Measurements from ENCODE around the gene ZYG11B.
"Not testable (repeated sequence)": the region's sequence is repeated elsewhere in the genome, so short reads cannot be mapped to it uniquely, and the experiment has no call there.

Gene ZYG11B

GRCh38 chr1:52792036-52792435, 65.8 kb downstream of the ZYG11B start:
- Histone ChIP-seq H3K27ac (no peak overlapping the region), H3K4me3 (no peak overlapping the region)
- no peak for DNase-seq (ENCODE audit: low spot score)
- TF ChIP-seq CTCF (IDR thresholded peaks at IDR 0.05) = no peak

DNA sequence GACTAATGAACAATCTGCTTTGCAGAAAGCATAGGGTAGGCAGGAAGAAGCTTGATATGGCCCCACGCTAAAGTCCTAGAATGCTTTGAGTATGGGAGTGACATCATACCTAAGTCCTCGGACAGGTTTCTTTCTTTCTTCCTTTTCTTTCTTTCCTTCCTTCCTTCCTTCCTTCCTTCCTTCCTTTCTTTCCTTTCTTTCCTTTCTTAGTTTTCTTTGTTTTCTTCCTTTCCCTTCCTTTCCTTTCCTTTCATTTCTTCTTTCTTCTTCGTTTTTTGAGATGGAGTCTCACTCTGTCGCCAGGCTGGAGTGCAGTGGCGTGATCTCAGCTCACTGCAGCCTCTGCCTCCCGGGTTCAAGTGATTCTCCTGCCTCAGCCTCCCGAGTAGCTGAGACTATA, 67.5 kb downstream of the ZYG11B start:
- not testable (repeated sequence) for DNase-seq (ENCODE audit: low spot score); H3K4me3 ChIP-seq

DNA sequence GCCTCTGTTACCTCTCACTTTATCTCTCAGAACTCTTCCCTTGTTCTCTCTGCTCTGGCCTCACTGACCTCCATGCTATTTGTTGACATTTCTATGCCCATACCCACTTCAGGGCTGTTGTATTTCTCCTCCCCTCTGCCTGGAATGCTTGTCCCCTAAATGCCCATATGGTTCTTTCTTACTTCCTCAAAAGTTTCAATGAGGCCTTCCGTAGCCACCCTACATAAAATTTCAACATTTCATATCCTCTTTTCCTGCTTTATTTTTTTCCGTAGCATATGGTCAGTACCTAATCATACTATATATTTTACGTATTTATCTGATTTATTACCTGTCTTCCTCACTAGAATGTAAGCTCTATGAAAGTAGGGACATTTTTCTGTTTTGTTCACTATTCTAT, 69.2 kb downstream of the ZYG11B start:
- H3K27ac ChIP-seq = no peak overlapping the region
- TF ChIP-seq CTCF (IDR thresholded peaks at IDR 0.05) = no peak
- DNase-seq (ENCODE audit: low spot score) = no peak
- no peak overlapping the region for H3K4me3 ChIP-seq

More for the DNA sequence above, 67.5 kb downstream of the ZYG11B start:
- not testable (repeated sequence) for H3K27ac ChIP-seq

GRCh38 chr1:52798331-52798730, 72.1 kb downstream of the ZYG11B start:
- no peak overlapping the region for H3K27ac ChIP-seq
- no peak overlapping the region for H3K4me3 ChIP-seq
- DNase-seq (ENCODE audit: low spot score) = no peak
- TF ChIP-seq CTCF (IDR thresholded peaks at IDR 0.05) = no peak

DNA sequence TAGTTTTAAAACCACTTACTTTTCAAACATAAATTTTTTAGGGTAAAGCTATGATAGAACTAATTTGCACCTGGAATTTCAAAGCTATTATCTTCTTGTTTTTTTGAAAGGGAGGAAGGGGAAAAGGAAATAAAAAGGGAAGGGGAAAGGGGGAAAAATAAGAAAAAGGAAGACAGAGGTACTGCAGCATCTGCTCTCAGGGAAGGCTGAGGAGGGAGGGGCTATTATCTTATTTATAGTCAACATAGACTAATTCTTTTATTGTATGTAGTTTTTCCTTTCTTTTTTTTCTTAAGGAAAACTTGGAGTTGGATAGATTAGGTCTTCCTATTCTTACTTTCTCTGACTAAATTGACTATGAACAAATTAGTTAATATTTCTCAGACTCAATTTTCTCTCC, 74.8 kb downstream of the ZYG11B start:
- Histone ChIP-seq H3K4me3 (no peak overlapping the region), H3K27ac (no peak overlapping the region)
- TF ChIP-seq CTCF (IDR thresholded peaks at IDR 0.05) = no peak
- no peak for DNase-seq (ENCODE audit: low spot score)

- not testable (repeated sequence) for H3K27ac ChIP-seq; DNase-seq (ENCODE audit: low spot score); H3K4me3 ChIP-seq
Observed at GRCh38 chr1:52804083-52804482, 77.8 kb downstream of the ZYG11B start.

DNA sequence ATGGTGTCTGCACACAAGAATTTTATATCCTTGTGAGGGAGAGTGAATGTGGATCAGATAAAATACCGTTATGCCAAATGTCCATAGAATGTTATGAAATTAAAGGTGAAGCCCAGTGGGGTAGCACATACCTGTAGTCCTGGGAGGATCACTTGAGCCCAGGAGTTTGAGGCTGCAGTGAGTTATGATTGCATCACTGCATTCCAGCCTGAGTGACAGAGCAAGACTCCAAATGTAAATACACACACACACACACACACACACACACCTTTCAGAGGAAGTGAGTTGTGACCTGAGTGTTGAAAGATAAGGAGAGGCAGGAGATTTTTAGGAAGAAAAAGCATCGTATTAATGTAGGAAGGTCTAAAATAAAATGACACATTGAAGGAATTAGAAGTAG, 88.2 kb downstream of the ZYG11B start:
- no peak for DNase-seq (ENCODE audit: low spot score)
- TF ChIP-seq CTCF (IDR thresholded peaks at IDR 0.05) = no peak
- no peak overlapping the region for H3K4me3 ChIP-seq
- H3K27ac ChIP-seq = no peak overlapping the region

GRCh38 chr1:52820830-52821229, 94.6 kb downstream of the ZYG11B start:
- DNase-seq (ENCODE audit: low spot score); H3K4me3 ChIP-seq; H3K27ac ChIP-seq: not testable (repeated sequence)

DNA sequence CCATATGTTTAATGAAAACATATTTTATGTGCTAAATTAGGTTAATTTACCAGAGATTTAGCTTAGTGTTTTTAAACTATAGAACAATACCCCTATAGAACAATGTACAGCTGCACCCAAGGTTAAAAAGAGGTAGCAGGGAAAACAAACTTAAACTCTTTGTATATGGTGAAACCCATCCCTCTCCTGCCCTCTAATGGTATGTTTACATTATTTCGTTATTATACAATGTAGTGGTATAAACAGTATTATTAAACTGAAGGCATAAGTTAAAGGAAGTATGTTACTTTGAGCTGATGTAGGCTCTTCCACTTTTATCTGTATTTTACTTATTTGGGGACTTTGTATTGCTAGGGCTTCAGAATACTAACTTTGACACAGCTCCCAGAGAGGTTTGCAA, 99.6 kb downstream of the ZYG11B start:
- Histone ChIP-seq H3K27ac (no peak overlapping the region), H3K4me3 (no peak overlapping the region)
- TF ChIP-seq CTCF (IDR thresholded peaks at IDR 0.05) = no peak
- no peak for DNase-seq (ENCODE audit: low spot score)
